H9 (cell line): ENCODE results near the gene REXO4. TPM values are rescaled to one million over a fixed set of nuclear protein-coding genes. Genes with fewer than 3 reads are reported as not detected.

Experiments
- DNase-seq: peaks from one replicate; pipeline ENCODE4 v3.0.0-alpha.2; 2017
- H2AFZ ChIP-seq: one replicate; pipeline ENCODE4 v1.6.1; 2013; ENCODE audit warnings: mild to moderate bottlenecking, low read length, control low read depth, moderate library complexity
- H2AK5ac ChIP-seq: 2 replicates; pipeline ENCODE4 v1.6.1; 2013; ENCODE audit warnings: low read length, control low read depth, mixed read lengths; ENCODE audit not compliant: insufficient read length
- H2BK120ac ChIP-seq: one replicate; pipeline ENCODE4 v1.6.1; 2013; ENCODE audit warnings: low read depth, mild to moderate bottlenecking, low read length, control low read depth, inconsistent platforms; ENCODE audit not compliant: poor library complexity, severe bottlenecking
- H2BK12ac ChIP-seq: 2 replicates; pipeline ENCODE4 v1.6.1; 2013; ENCODE audit warnings: low read length, control low read depth, mixed read lengths, low read depth; ENCODE audit not compliant: insufficient read length
- H2BK15ac ChIP-seq: 2 replicates; pipeline ENCODE4 v1.6.1; 2013; ENCODE audit warnings: low read depth, low read length, control low read depth
- H2BK20ac ChIP-seq: one replicate; pipeline ENCODE4 v1.6.1; 2013; ENCODE audit warnings: low read depth, mild to moderate bottlenecking, low read length, control low read depth, inconsistent platforms; ENCODE audit not compliant: poor library complexity, severe bottlenecking
- H2BK5ac ChIP-seq: 2 replicates; pipeline ENCODE4 v1.6.1; 2013; ENCODE audit warnings: low read length, control low read depth, mixed read lengths; ENCODE audit not compliant: insufficient read length
- H3K14ac ChIP-seq: 2 replicates; pipeline ENCODE4 v1.6.1; 2013; ENCODE audit warnings: low read length, control low read depth; ENCODE audit not compliant: insufficient read depth
- H3K18ac ChIP-seq: 2 replicates; pipeline ENCODE4 v1.6.1; 2013; ENCODE audit warnings: low read depth, mild to moderate bottlenecking, mixed read lengths, low read length, control low read depth; ENCODE audit not compliant: insufficient read length
- H3K23ac ChIP-seq: 2 replicates; pipeline ENCODE4 v1.6.1; 2013; ENCODE audit warnings: low read length, control low read depth, mixed read lengths, low read depth; ENCODE audit not compliant: insufficient read length
- H3K23me2 ChIP-seq: 2 replicates; pipeline ENCODE4 v1.6.1; 2013; ENCODE audit warnings: low read depth, mild to moderate bottlenecking, mixed read lengths, low read length, control low read depth; ENCODE audit not compliant: insufficient read length, poor library complexity, severe bottlenecking
- H3K27ac ChIP-seq: 2 replicates; pipeline ENCODE4 v1.5.1; 2013; ENCODE audit warnings: low read length, control low read depth, mixed read lengths, low read depth; ENCODE audit not compliant: insufficient read length
- H3K27me3 ChIP-seq: 2 replicates; pipeline ENCODE4 v1.6.1; 2013; ENCODE audit warnings: low read length, control low read depth, inconsistent platforms; ENCODE audit not compliant: insufficient read depth
- H3K4ac ChIP-seq: 2 replicates; pipeline ENCODE4 v1.6.1; 2013; ENCODE audit warnings: low read depth, mild to moderate bottlenecking, control low read depth, inconsistent platforms, low read length, moderate library complexity
- H3K4me1 ChIP-seq: 2 replicates; pipeline ENCODE4 v1.6.1; 2013; ENCODE audit warnings: low read length, control low read depth, inconsistent platforms; ENCODE audit not compliant: insufficient read depth
- H3K4me2 ChIP-seq: 2 replicates; pipeline ENCODE4 v1.6.1; 2013; ENCODE audit warnings: low read length, control low read depth, mixed read lengths; ENCODE audit not compliant: insufficient read length, insufficient read depth
- H3K56ac ChIP-seq: 2 replicates; pipeline ENCODE4 v1.6.1; 2013; ENCODE audit warnings: low read depth, mild to moderate bottlenecking, mixed read lengths, low read length, control low read depth; ENCODE audit not compliant: insufficient read length
- H3K79me1 ChIP-seq: 2 replicates; pipeline ENCODE4 v1.6.1; 2013; ENCODE audit warnings: low read depth, mild to moderate bottlenecking, moderate library complexity, low read length, control low read depth, inconsistent platforms; ENCODE audit not compliant: insufficient read depth, poor library complexity, severe bottlenecking
- H3K79me2 ChIP-seq: 2 replicates; pipeline ENCODE4 v1.6.1; 2013; ENCODE audit warnings: low read length, control low read depth, inconsistent platforms; ENCODE audit not compliant: insufficient read depth
- H3K9ac ChIP-seq: 2 replicates; pipeline ENCODE4 v1.6.1; 2013; ENCODE audit warnings: low read length, control low read depth, mixed read lengths; ENCODE audit not compliant: insufficient read length; ENCODE audit errors: extremely low read depth
- H3K9me3 ChIP-seq: one replicate; pipeline ENCODE4 v1.6.1; 2013; ENCODE audit warnings: low read depth, low read length, inconsistent platforms; ENCODE audit not compliant: control insufficient read depth
- H3T11ph ChIP-seq: one replicate; pipeline ENCODE4 v1.6.1; 2013; ENCODE audit warnings: mild to moderate bottlenecking, low read length, control low read depth, inconsistent platforms
- H4K20me1 ChIP-seq: one replicate; pipeline ENCODE4 v1.6.1; 2013; ENCODE audit not compliant: control insufficient read depth, insufficient read length, insufficient read depth
- H4K5ac ChIP-seq: 2 replicates; pipeline ENCODE4 v1.6.1; 2013; ENCODE audit warnings: low read depth, mild to moderate bottlenecking, mixed read lengths, low read length, control low read depth; ENCODE audit not compliant: insufficient read length
- H4K8ac ChIP-seq: replicated peaks from 2 replicates; pipeline ENCODE4 v1.6.1; 2013; ENCODE audit warnings: low read length, control low read depth, mixed read lengths, low read depth; ENCODE audit not compliant: insufficient read length
- H4K91ac ChIP-seq: 2 replicates; pipeline ENCODE4 v1.6.1; 2013; ENCODE audit warnings: low read depth, mild to moderate bottlenecking, moderate library complexity, mixed read lengths, low read length, control low read depth; ENCODE audit not compliant: insufficient read length
- H3K27ac Mint-ChIP-seq, 3 experiments: 2 replicates in 2 of 3; 3 replicates in 1 of 3; pipeline ENCODE4 v1.8.0; 2020 to 2021; ENCODE audit warnings: mixed read lengths in 3 of 3, mild to moderate bottlenecking in 1 of 3, moderate library complexity in 1 of 3
- H3K27me3 Mint-ChIP-seq: 2 replicates; pipeline ENCODE4 v1.8.0; 2021; ENCODE audit warnings: low read depth, mild to moderate bottlenecking, moderate library complexity, mixed read lengths
- H3K36me3 Mint-ChIP-seq, 3 experiments: 2 replicates in 2 of 3; 3 replicates in 1 of 3; pipeline ENCODE4 v1.8.0; 2020 to 2021; ENCODE audit warnings: low read depth in 3 of 3, mixed read lengths in 3 of 3; ENCODE audit not compliant: insufficient read depth in 1 of 3
- H3K4me1 Mint-ChIP-seq, 2 experiments: 2 replicates each; pipeline ENCODE4 v1.8.0; 2020; ENCODE audit warnings: mixed read lengths in 2 of 2
- H3K4me3 Mint-ChIP-seq, 2 experiments: 2 replicates in 1 of 2; 3 replicates in 1 of 2; pipeline ENCODE4 v1.8.0; 2020 to 2021; ENCODE audit warnings: mild to moderate bottlenecking in 2 of 2, mixed read lengths in 2 of 2, moderate library complexity in 1 of 2
- H3K9me3 Mint-ChIP-seq, 2 experiments: 2 replicates in 1 of 2; 3 replicates in 1 of 2; pipeline ENCODE4 v1.8.0; 2020; ENCODE audit warnings: mild to moderate bottlenecking in 2 of 2, mixed read lengths in 2 of 2, moderate library complexity in 1 of 2
- CTCF ChIP-seq: fragments of 200-600 bp; sonication (generic); conservative IDR thresholded peaks from 3 replicates; pipeline ENCODE4 v1.8.0; 2021; ENCODE audit warnings: antibody characterized with exemption, mild to moderate bottlenecking
- WGBS: extraction: QIAGEN DNeasy Blood & Tissue Kit; methylation state at CpG from one replicate; pipeline ENCODE4 v1.1.7; 2013; ENCODE audit warnings: missing lambda C conversion rate, low lambda C conversion rate, mixed read lengths; ENCODE audit not compliant: insufficient read length; ENCODE audit errors: extremely low coverage; 5-methylcytosine and 5-hydroxymethylcytosine counted together
- total RNA-seq: library from RNA; stranded (reverse); gene quantifications from 2 replicates; pipeline ENCODE4 v1.2.1, GENCODE V29; 2021

Gene REXO4
- total RNA-seq, 1 experiment from 2014 or later, result 35.2 TPM

GRCh38 chr9:133380734-133381133 lies 37.1 kb downstream of the REXO4 start:
- WGBS, result no CpG with 5 or more reads among the region's 4 CpGs
- Histone ChIP-seq H3K23ac (no peak overlapping the region), H4K20me1 (peaks cover 3% of the 10 kb centered on the region), H3K9me3 (no peaks in the 10 kb centered on the region), H4K5ac (no peak overlapping the region), H3K56ac (no peak overlapping the region), H3K9ac (no peak overlapping the region), H3K79me2 (no peaks in the 10 kb centered on the region), H3K4me1 (no peaks in the 10 kb centered on the region), H3K79me1 (no peaks in the 10 kb centered on the region), H3K23me2 (no peaks in the 10 kb centered on the region), H2BK120ac (no peak overlapping the region), H2AK5ac (no peak overlapping the region), H3K4me2 (no peak overlapping the region), H2BK5ac (no peak overlapping the region), H3K14ac (no peak overlapping the region), H3K27ac (no peak overlapping the region), H4K91ac (no peak overlapping the region), H4K8ac (no peak overlapping the region), H3K18ac (no peak overlapping the region), H2AFZ (no peak overlapping the region), H2BK20ac (no peak overlapping the region), H3K27me3 (no peaks in the 10 kb centered on the region), H2BK15ac (no peak overlapping the region), H2BK12ac (no peak overlapping the region), H3T11ph (no peak overlapping the region), H3K4ac (no peak overlapping the region)
- H3K27ac Mint-ChIP-seq, result no peak overlapping the region
- no peak for TF ChIP-seq CTCF
- H3K36me3 Mint-ChIP-seq, result peaks cover 0 to 2% (median 0%) of the 10 kb centered on the region in 3 experiments; a peak in 1 of 7 replicates
- H3K9me3 Mint-ChIP-seq, result peaks cover 3 to 4% of the 10 kb centered on the region in 2 experiments; a peak in 3 of 5 replicates
- H3K4me3 Mint-ChIP-seq, result no peak overlapping the region
- no peaks in the 10 kb centered on the region; a peak in 1 of 4 replicates for H3K4me1 Mint-ChIP-seq
- no peak for DNase-seq
- H3K27me3 Mint-ChIP-seq, result peaks cover 30% of the 10 kb centered on the region
